COLO668 (cell line): ENCODE data around the gene TYW1B.
"Not testable (repeated sequence)": the region's sequence is repeated elsewhere in the genome, so short reads cannot be mapped to it uniquely, and the experiment has no call there.

Source experiments
- DNase-seq: peaks from one replicate; lab custom pipeline; 2025; ENCODE audit not compliant: unreplicated experiment; lab: John Stamatoyannopoulos, UW

TYW1B gene, protein sequence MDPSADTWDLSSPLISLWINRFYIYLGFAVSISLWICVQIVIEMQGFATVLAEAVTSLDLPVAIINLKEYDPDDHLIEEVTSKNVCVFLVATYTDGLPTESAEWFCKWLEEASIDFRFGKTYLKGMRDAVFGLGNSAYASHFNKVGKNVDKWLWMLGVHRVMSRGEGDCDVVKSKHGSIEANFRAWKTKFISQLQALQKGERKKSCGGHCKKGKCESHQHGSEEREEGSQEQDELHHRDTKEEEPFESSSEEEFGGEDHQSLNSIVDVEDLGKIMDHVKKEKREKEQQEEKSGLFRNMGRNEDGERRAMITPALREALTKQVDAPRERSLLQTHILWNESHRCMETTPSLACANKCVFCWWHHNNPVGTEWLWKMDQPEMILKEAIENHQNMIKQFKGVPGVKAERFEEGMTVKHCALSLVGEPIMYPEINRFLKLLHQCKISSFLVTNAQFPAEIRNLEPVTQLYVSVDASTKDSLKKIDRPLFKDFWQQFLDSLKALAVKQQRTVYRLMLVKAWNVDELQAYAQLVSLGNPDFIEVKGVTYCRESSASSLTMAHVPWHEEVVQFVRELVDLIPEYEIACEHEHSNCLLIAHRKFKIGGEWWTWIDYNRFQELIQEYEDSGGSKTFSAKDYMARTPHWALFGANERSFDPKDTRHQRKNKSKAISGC

DNA sequence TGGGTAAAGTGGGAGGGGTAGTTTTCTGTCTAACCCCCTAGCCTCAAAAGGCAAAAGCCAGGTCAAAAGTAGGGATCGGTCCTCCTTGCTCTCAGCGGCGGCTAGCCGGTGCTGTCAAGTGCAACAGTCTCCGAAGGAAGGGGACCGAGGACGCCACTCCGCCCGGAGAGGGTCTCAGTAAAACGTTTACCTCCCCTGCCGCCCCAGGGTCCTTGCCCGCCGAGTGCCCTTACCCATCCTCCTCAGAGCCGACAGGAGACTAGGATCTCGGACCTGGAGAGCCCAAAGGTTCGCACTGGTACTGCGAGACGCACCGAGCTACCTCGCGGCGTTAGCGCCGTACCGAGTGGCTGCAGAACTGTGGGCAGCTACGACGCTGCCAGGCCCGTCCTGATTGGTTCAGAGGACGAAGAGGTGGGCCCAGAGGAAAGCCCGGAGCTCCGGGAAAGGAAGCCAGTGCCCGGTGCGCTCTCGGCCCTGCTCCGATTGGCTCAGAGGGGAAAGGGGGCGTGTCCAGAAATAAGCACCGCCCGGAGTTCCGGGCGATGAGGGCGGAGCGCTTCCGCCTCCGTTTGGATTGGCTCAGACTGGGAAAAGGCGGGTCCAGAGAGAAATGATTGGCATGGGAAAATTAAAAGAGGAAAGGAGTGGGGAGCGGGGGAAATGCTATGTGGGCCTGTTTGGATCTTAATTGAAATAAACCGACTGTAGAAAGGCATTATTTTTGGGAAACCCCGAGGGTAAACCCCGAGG, at the start of gene TYW1B:
TSS of gene TYW1B (minus strand) at position 362 of the 753 bp plus-strand sequence. CDS start at position 237, 125 bp downstream.
- peak; percentile 95 for DNase-seq

DNA sequence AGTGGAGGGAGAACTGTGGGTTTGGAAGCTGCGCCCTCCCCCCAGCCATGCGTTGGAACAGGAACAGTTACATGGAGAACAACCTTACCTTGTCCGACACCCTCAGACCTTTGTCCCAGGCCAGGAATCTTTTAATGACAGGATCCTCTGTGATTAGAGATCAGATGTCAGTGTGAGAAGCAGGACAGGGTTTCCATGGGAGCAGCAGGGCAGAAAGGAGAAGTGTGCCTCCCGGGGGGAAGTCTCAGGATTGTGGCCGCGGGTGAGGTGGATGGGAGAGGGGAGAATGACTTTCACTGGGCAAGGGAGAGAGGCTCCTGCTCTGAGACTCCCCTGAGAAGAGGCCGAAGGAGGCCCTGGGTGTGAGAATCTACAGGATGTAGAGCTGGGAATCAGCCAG, 39.6 kb upstream of the TYW1B start:
- DNase-seq = not testable (repeated sequence)

DNA sequence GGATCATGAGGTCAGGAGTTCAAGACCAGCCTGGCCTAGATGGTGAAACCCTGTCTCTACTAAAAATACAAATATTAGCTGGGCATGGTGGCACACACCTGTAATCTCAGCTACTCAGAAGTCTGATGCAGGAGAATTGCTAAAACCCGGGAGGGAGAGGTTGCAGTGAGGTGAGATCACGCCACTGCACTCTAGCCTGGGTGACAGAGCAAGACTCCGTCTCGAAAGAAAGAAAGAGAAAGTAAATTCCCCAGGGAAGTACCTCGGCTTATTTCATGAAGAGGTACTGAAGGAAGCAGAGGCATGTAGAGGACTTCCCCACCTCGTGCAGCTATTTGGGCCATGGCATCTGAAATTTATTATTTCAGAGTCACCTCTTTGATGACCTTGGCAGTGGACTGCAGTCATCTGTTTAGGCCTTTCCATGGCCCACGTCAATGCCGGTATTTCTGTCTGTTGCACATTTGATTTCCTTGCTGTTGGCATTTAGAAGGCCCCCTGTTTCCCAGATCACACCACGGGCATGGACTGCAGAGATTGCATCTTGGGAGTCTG, 30.9 kb upstream of the TYW1B start:
- not testable (repeated sequence) for DNase-seq

DNA sequence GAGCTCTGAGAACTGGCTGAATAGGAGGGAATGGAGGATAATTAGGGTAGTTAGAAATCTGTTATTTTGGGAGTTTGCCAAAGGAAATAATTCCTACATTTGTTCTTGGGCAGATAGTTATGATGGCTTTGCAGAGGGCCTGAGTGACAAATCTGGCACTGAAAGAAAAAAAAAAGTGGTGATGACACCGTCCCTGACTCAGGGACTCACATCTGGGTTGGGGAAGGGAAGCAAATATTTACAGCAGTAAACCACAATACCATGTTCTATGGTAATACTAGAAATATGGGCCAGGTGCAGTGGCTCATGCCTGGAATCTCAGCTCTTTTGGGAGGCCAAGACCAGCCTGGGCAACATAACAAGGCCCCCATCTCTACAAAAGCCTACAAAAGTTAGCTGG, 29.9 kb upstream of the TYW1B start:
- DNase-seq = not testable (repeated sequence)

DNA sequence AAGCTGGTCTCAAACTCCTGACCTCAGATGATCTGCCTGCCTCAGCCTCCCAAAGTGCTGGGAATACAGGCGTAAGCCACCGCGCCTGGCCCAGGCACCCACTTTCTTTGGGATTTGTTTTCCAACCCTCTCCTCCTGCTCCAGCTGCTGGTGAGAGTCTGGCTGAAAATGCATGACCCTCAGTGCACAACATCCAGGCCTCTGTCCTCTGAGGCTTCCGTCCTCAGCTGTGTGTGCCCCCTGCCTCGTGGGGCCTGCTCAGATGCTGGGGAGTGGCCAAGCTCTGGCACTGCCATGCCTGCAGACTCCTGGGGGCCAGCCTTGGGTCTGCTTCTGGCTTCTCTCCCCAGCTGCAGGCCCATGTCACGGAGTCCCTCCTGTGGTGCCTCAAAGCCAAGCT, 27.3 kb upstream of the TYW1B start:
- DNase-seq = not testable (repeated sequence)

DNA sequence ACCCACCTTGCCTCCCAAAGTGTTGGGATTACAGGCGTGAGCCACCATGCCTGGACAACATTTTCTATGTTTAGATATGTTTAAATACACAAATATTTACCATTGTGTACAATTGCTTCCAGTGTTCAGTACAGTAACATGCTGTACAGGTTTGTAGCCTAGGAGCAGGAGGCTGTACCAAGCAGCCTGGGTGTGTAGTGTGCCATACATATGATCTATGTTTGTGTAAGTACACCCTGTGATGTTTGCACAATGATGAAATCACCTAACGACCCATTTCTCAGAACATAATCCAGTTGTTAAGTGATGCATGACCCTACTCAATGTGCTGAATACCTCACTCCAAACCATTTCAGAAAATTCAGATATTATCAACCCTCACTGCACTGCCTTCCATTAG, 24.9 kb upstream of the TYW1B start:
- not testable (repeated sequence) for DNase-seq

DNA sequence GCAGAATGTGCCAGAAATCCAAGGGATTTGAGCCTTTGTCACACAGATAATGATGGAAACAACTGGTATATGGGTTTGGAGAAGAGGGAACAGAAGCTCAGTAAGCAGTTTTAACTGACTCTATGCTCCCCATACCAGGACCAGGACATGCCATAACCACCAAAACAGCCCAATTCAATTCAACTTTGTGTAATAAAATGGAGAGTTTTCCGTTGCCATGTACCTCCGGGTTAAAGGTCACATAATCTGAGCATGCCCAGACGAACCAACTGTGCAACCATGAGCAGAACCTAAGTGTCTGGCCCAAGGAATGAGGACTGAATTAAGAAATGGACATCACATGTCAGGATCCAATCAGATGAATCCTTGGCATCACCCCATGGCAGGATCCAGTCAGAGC, 22.7 kb upstream of the TYW1B start:
- not testable (repeated sequence) for DNase-seq

DNA sequence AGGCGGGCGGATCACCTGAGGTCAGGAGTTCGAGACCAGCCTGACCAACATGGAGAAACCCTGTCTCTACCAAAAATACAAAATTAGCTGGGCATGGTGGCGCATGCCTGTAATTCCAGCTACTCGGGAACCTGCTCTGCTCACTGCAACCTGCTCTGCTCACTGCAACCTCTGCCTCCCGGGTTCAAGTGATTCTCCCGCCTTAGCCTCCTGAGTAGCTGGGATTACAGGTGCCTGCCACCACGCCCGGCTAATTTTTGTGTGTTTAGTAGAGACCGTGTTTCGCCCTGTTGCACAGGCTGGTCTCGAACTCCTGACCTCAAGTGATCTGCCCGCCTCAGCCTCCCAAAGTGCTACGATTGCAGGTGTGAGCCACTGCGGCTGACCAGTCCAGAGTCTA, 16.1 kb upstream of the TYW1B start:
- not testable (repeated sequence) for DNase-seq

DNA sequence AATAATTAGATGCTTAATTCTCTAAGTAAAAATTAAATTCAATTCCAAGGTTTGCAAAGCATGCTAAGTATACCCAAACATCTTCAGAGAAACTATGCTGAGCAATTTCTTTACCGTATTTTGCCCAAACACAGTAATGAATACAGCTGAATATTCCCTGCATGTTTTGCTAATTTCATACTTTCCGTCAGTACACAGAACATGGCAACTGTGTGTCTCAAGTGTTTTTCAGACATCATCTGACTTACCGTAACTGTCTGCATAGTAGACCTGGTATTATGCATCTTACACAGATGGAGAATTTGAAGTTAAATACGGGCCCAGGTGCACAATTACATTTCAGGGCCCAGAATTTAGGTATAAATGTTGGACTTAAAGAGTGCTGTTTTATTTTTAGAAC, 15.2 kb upstream of the TYW1B start:
- not testable (repeated sequence) for DNase-seq

DNA sequence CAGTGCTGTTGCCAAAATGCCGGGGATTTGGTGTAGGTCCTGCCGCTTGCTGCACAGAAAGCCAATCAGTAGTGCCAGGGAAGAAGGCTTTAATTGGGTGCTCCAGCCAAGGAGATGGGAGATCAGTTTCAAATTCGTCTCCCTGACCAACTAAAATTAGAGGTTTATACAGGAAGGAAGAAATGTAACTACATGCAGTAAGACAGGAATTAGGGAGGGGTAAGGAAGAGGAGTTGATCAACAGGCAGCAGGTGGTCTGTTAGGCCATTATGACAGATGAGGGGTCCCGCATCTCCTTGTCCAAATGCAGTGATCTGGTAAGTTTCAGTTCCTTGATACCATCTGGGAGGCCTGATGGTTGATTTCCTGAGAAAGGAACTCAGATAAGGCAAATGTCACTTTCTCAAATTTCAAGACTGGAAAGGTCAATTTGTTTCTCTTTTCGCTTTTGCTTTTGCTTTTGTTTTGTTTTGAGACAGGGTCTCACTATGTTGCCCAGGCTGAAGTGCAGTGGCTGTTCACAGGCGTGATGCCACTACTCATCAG, 13.0 kb upstream of the TYW1B start:
- not testable (repeated sequence) for DNase-seq

DNA sequence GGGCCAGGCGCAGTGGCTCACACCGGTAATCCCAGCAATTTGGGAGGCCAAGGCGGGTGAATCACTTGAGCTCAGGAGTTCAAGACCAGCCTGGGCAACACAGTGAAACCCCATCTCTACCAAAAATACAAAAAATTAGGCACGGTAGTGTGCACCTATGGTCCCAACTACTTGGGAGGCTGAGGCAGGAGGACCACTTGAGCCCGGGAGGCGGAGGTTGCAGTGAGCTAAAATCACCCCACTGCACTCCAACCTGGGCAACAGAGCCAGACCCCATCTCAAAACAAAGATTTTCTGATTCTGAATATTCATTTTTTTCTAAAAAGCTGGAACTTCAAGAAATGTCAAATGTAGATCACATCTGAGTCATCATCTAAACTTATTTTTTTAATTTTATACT, 10.3 kb upstream of the TYW1B start:
- DNase-seq = not testable (repeated sequence)

DNA sequence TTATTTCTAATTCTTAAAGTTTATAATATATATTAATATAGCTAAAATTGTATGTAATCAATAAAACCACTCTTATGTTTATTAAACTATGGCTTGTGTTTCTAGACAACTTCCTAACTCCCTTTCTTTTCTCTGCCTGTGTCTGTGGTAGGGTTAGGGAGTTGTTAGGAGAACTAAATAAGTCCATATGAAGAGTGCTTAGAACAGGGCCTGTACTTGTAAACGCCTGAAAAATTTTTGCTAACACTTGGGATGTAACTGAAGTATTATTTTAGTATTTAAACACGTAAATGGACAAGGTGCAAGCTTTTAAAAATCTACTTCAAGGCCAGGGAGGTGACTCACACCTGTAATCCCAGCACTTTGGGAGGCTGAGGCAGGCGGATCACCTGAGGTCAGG, 9.3 kb upstream of the TYW1B start:
- not testable (repeated sequence) for DNase-seq

DNA sequence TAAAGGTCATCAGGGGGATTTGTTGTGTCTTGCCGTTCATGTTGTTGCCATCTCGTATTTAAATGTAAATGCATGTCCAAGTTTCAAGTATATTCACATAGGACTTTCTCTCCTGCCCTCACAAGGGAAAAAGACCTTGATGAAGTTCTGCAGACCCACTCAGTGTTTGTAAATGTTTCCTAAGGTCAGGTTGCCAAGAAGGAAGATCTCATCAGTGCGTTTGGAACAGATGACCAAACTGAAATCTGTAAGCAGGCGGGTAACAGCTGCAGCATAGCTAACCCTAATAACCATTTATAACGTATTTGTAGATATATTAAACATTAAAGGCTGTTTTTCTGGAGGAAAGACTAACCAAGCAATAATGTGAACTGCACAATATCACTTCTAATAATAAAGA, 2.6 kb upstream of the TYW1B start:
- not testable (repeated sequence) for DNase-seq

DNA sequence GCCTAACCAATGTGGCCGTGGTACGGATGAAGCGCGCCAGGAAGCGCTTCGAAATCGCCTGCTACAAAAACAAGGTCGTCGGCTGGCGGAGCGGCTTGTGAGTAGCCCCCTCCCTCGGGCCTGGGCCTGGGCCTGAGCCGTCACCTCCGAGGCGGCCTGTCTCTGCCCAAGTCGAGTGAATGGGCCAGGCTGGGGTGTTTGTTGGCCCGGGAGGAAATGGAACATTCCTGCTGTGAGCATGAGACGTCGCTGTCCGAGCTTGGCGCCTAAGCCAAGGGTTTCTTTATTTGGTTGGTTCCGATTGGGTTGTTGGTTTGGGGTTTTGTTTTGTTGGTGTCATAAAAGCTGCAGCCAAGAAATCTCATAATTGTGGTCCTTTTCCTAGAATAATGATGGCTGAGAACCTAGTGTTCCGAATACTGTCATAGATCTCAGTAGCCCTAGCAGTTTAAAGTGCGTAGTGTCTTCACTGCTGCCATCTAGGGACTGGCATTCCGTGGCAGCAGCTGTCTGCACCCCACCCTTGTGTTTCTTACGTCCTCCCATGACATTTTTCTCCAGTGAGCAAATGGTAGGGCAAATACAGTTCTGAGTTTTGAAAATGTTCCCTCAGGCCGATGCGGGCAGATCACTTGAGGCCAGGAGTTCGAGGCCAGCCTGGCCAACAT, 1.8 kb upstream of the TYW1B start:
- peak; percentile 18 for DNase-seq

DNA sequence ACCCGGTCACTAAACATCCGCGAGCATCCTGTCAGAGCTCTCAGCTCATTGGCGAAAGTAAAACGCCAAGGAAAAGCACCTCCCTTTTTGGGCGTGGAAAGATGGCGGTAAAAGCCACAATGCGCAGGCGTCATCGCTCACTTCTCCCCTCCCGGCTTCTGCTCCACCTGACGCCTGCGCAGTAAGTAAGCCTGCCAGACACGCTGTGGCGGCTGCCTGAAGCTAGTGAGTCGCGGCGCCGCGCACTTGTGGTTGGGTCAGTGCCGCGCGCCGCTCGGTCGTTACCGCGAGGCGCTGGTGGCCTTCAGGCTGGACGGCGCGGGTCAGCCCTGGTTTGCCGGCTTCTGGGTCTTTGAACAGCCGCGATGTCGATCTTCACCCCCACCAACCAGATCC, 1.3 kb upstream of the TYW1B start:
- DNase-seq = peak; percentile 96

DNA sequence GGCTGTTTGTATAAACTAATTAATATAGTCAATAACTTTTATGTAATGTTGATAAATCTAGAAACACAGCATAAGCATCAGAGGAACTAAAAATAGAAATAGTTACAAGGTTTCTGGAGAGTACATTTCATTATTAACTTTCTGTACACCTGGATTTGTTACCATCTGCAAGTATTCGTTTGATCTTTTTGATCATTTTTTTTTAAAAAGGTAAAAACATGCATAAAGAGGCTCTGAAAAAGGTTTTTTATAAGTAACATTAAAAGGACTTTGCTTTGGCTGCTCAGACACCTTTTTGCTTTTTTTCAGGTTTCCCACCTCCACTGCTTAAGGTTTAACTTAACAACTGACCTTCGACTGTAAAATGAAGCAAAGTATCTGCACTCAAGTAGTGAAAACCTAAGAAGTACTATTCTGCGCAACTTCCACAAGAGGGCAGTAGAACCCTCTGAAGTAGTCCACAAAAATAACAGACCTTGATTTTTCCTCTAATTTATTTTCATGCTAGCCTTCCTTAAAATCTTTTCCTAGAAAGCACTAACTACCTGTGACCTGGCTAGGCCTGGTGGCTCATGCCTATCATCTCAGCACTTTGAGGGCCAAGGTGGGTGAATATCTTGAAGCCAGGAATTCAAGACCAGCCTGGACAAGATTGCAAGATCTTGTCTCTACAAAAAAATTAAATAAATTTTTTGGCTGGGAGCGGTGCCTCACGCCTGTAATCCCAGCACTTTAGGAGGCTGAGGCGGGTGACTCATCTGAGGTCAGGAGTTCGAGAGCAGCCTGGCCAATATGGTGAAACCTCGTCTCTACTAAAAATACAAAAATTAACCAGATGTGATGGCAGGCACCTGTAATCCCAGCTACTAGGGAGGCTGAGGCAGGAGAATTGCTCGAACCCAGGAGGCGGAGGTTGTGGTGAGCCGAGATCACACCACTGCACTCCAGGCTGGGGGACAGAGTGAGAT, 4.0 kb downstream of the TYW1B start:
- not testable (repeated sequence) for DNase-seq

DNA sequence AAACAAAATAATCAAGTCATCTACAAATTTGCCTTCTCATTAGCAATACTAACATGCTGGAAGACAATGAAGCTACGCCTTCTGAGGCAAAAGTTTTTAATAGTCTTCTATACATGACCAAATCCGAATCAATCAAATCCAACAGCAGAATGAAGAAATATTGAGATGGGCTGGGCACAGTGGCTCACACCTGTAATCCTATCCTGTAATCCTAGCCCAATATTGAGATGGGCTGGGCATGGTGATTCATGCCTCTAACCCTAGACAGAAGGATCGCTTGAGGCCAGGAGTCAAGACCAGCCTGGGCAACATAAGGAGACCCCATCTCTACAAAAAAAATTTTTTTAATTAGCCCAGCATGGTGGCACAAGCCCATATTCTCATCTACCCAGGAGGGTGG, 5.5 kb downstream of the TYW1B start:
- DNase-seq = not testable (repeated sequence)

DNA sequence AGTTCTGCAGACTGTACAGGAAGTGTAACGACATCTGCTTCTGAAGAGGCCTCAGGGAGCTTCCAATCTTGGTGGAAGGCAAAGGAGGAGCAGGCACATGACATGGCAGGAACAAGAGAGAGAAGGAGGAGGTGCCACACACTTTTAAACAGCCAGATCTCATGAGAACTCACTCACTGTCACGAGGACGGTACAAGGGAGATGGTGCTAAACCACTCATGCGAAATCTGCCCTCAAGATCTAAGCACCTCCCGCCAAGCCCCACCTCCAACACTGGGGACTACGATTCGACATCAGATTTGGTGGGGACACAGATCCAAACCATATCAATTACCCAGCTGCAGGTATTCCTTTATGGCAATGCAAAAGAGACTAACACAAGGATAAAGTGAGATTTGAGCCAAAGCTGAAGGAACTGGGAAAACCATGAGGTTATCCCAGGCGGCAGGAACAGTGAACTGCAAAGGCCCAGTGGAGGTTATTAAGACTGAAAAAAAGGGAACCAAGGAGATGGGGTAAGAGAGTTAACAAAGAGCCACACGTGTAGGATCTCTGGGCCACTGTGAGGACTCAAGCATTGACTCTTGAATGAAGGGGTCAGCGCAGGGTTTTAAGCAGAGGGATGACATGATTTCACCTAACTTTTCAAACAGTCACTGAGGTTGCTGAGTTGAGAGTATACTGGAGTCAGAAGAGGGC, 9.2 kb downstream of the TYW1B start:
- not testable (repeated sequence) for DNase-seq

DNA sequence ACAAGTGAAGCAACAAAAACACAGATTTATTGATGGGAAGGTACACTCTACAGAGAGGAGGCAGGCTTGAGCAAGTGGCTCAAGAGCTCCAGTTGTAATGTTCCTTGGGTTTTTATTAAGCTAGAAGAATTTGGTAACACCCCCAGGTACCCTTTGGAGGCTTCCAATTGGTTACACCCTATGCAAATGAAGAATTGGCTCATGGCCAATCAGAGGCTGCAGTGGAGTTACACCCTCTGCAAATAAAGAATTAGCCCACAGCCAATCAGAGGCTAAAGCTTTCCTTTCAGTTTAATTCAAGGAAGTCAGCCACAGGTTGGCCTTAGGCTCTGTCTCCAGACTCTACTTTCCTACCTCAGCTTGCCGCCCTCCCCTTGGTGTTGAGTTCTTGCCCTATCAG, 10.3 kb downstream of the TYW1B start:
- not testable (repeated sequence) for DNase-seq
